H9 (cell line): ENCODE results near the gene CAND2. TPM values are rescaled to one million over a fixed set of nuclear protein-coding genes. Genes with fewer than 3 reads are reported as not detected.

Experiments used
- DNase-seq: peaks from one replicate; pipeline ENCODE4 v3.0.0-alpha.2; 2017
- H2AFZ ChIP-seq: one replicate; pipeline ENCODE4 v1.6.1; 2013; ENCODE audit warnings: mild to moderate bottlenecking, low read length, control low read depth, moderate library complexity
- H2AK5ac ChIP-seq: 2 replicates; pipeline ENCODE4 v1.6.1; 2013; ENCODE audit warnings: low read length, control low read depth, mixed read lengths; ENCODE audit not compliant: insufficient read length
- H2BK120ac ChIP-seq: one replicate; pipeline ENCODE4 v1.6.1; 2013; ENCODE audit warnings: low read depth, mild to moderate bottlenecking, low read length, control low read depth, inconsistent platforms; ENCODE audit not compliant: poor library complexity, severe bottlenecking
- H2BK12ac ChIP-seq: 2 replicates; pipeline ENCODE4 v1.6.1; 2013; ENCODE audit warnings: low read length, control low read depth, mixed read lengths, low read depth; ENCODE audit not compliant: insufficient read length
- H2BK15ac ChIP-seq: 2 replicates; pipeline ENCODE4 v1.6.1; 2013; ENCODE audit warnings: low read depth, low read length, control low read depth
- H2BK20ac ChIP-seq: one replicate; pipeline ENCODE4 v1.6.1; 2013; ENCODE audit warnings: low read depth, mild to moderate bottlenecking, low read length, control low read depth, inconsistent platforms; ENCODE audit not compliant: poor library complexity, severe bottlenecking
- H2BK5ac ChIP-seq: 2 replicates; pipeline ENCODE4 v1.6.1; 2013; ENCODE audit warnings: low read length, control low read depth, mixed read lengths; ENCODE audit not compliant: insufficient read length
- H3K14ac ChIP-seq: 2 replicates; pipeline ENCODE4 v1.6.1; 2013; ENCODE audit warnings: low read length, control low read depth; ENCODE audit not compliant: insufficient read depth
- H3K18ac ChIP-seq: 2 replicates; pipeline ENCODE4 v1.6.1; 2013; ENCODE audit warnings: low read depth, mild to moderate bottlenecking, mixed read lengths, low read length, control low read depth; ENCODE audit not compliant: insufficient read length
- H3K23ac ChIP-seq: 2 replicates; pipeline ENCODE4 v1.6.1; 2013; ENCODE audit warnings: low read length, control low read depth, mixed read lengths, low read depth; ENCODE audit not compliant: insufficient read length
- H3K23me2 ChIP-seq: 2 replicates; pipeline ENCODE4 v1.6.1; 2013; ENCODE audit warnings: low read depth, mild to moderate bottlenecking, mixed read lengths, low read length, control low read depth; ENCODE audit not compliant: insufficient read length, poor library complexity, severe bottlenecking
- H3K27ac ChIP-seq: 2 replicates; pipeline ENCODE4 v1.5.1; 2013; ENCODE audit warnings: low read length, control low read depth, mixed read lengths, low read depth; ENCODE audit not compliant: insufficient read length
- H3K27me3 ChIP-seq: 2 replicates; pipeline ENCODE4 v1.6.1; 2013; ENCODE audit warnings: low read length, control low read depth, inconsistent platforms; ENCODE audit not compliant: insufficient read depth
- H3K4ac ChIP-seq: 2 replicates; pipeline ENCODE4 v1.6.1; 2013; ENCODE audit warnings: low read depth, mild to moderate bottlenecking, control low read depth, inconsistent platforms, low read length, moderate library complexity
- H3K4me1 ChIP-seq: 2 replicates; pipeline ENCODE4 v1.6.1; 2013; ENCODE audit warnings: low read length, control low read depth, inconsistent platforms; ENCODE audit not compliant: insufficient read depth
- H3K4me2 ChIP-seq: 2 replicates; pipeline ENCODE4 v1.6.1; 2013; ENCODE audit warnings: low read length, control low read depth, mixed read lengths; ENCODE audit not compliant: insufficient read length, insufficient read depth
- H3K56ac ChIP-seq: 2 replicates; pipeline ENCODE4 v1.6.1; 2013; ENCODE audit warnings: low read depth, mild to moderate bottlenecking, mixed read lengths, low read length, control low read depth; ENCODE audit not compliant: insufficient read length
- H3K79me1 ChIP-seq: 2 replicates; pipeline ENCODE4 v1.6.1; 2013; ENCODE audit warnings: low read depth, mild to moderate bottlenecking, moderate library complexity, low read length, control low read depth, inconsistent platforms; ENCODE audit not compliant: insufficient read depth, poor library complexity, severe bottlenecking
- H3K79me2 ChIP-seq: 2 replicates; pipeline ENCODE4 v1.6.1; 2013; ENCODE audit warnings: low read length, control low read depth, inconsistent platforms; ENCODE audit not compliant: insufficient read depth
- H3K9ac ChIP-seq: 2 replicates; pipeline ENCODE4 v1.6.1; 2013; ENCODE audit warnings: low read length, control low read depth, mixed read lengths; ENCODE audit not compliant: insufficient read length; ENCODE audit errors: extremely low read depth
- H3K9me3 ChIP-seq: one replicate; pipeline ENCODE4 v1.6.1; 2013; ENCODE audit warnings: low read depth, low read length, inconsistent platforms; ENCODE audit not compliant: control insufficient read depth
- H3T11ph ChIP-seq: one replicate; pipeline ENCODE4 v1.6.1; 2013; ENCODE audit warnings: mild to moderate bottlenecking, low read length, control low read depth, inconsistent platforms
- H4K20me1 ChIP-seq: one replicate; pipeline ENCODE4 v1.6.1; 2013; ENCODE audit not compliant: control insufficient read depth, insufficient read length, insufficient read depth
- H4K5ac ChIP-seq: 2 replicates; pipeline ENCODE4 v1.6.1; 2013; ENCODE audit warnings: low read depth, mild to moderate bottlenecking, mixed read lengths, low read length, control low read depth; ENCODE audit not compliant: insufficient read length
- H4K8ac ChIP-seq: replicated peaks from 2 replicates; pipeline ENCODE4 v1.6.1; 2013; ENCODE audit warnings: low read length, control low read depth, mixed read lengths, low read depth; ENCODE audit not compliant: insufficient read length
- H4K91ac ChIP-seq: 2 replicates; pipeline ENCODE4 v1.6.1; 2013; ENCODE audit warnings: low read depth, mild to moderate bottlenecking, moderate library complexity, mixed read lengths, low read length, control low read depth; ENCODE audit not compliant: insufficient read length
- H3K27ac Mint-ChIP-seq, 3 experiments: 2 replicates in 2 of 3; 3 replicates in 1 of 3; pipeline ENCODE4 v1.8.0; 2020 to 2021; ENCODE audit warnings: mixed read lengths in 3 of 3, mild to moderate bottlenecking in 1 of 3, moderate library complexity in 1 of 3
- H3K27me3 Mint-ChIP-seq: 2 replicates; pipeline ENCODE4 v1.8.0; 2021; ENCODE audit warnings: low read depth, mild to moderate bottlenecking, moderate library complexity, mixed read lengths
- H3K36me3 Mint-ChIP-seq, 3 experiments: 2 replicates in 2 of 3; 3 replicates in 1 of 3; pipeline ENCODE4 v1.8.0; 2020 to 2021; ENCODE audit warnings: low read depth in 3 of 3, mixed read lengths in 3 of 3; ENCODE audit not compliant: insufficient read depth in 1 of 3
- H3K4me1 Mint-ChIP-seq, 2 experiments: 2 replicates each; pipeline ENCODE4 v1.8.0; 2020; ENCODE audit warnings: mixed read lengths in 2 of 2
- H3K4me3 Mint-ChIP-seq, 2 experiments: 2 replicates in 1 of 2; 3 replicates in 1 of 2; pipeline ENCODE4 v1.8.0; 2020 to 2021; ENCODE audit warnings: mild to moderate bottlenecking in 2 of 2, mixed read lengths in 2 of 2, moderate library complexity in 1 of 2
- H3K9me3 Mint-ChIP-seq, 2 experiments: 2 replicates in 1 of 2; 3 replicates in 1 of 2; pipeline ENCODE4 v1.8.0; 2020; ENCODE audit warnings: mild to moderate bottlenecking in 2 of 2, mixed read lengths in 2 of 2, moderate library complexity in 1 of 2
- WGBS: extraction: QIAGEN DNeasy Blood & Tissue Kit; methylation state at CpG from one replicate; pipeline ENCODE4 v1.1.7; 2013; ENCODE audit warnings: missing lambda C conversion rate, low lambda C conversion rate, mixed read lengths; ENCODE audit not compliant: insufficient read length; ENCODE audit errors: extremely low coverage; 5-methylcytosine and 5-hydroxymethylcytosine counted together
- total RNA-seq: library from RNA; stranded (reverse); gene quantifications from 2 replicates; pipeline ENCODE4 v1.2.1, GENCODE V29; 2021
- TF ChIP-seq, protein P1 (sequence below): fragments of 200-600 bp; sonication (generic); conservative IDR thresholded peaks from 3 replicates; pipeline ENCODE4 v1.8.0; 2021; ENCODE audit warnings: antibody characterized with exemption, mild to moderate bottlenecking

CAND2 gene
- total RNA-seq, 1 experiment from 2014 or later = 10.7 TPM

- Mint-ChIP-seq H3K27ac (no peak overlapping the region), H3K4me3 (no peak overlapping the region), H3K9me3 (no peaks in the 10 kb centered on the region), H3K4me1 (peaks cover 4 to 7% of the 10 kb centered on the region in 2 experiments; a peak in 2 of 4 replicates), H3K36me3 (peaks cover 2 to 7% (median 4%) of the 10 kb centered on the region in 3 experiments; a peak in 4 of 7 replicates), H3K27me3 (no peaks in the 10 kb centered on the region)
- Histone ChIP-seq H3K79me1 (no peaks in the 10 kb centered on the region), H3K79me2 (no peaks in the 10 kb centered on the region), H3K4me1 (no peaks in the 10 kb centered on the region), H3K14ac (no peak overlapping the region; the same call in 1 of the 2 replicates), H4K20me1 (no peaks in the 10 kb centered on the region), H2BK12ac (no peak overlapping the region), H2AFZ (no peak overlapping the region), H2BK120ac (no peak overlapping the region), H3K4ac (no peak overlapping the region), H3K23ac (no peak overlapping the region), H4K91ac (no peak overlapping the region), H3K9ac (no peak overlapping the region), H2AK5ac (no peak overlapping the region), H3K27me3 (no peaks in the 10 kb centered on the region), H3K56ac (no peak overlapping the region), H3K9me3 (no peaks in the 10 kb centered on the region), H2BK5ac (no peak overlapping the region), H3K18ac (no peak overlapping the region), H3K27ac (no peak overlapping the region), H3K4me2 (no peak overlapping the region), H4K8ac (no peak overlapping the region), H3T11ph (no peak overlapping the region), H4K5ac (no peak overlapping the region), H2BK15ac (no peak overlapping the region), H3K23me2 (no peaks in the 10 kb centered on the region), H2BK20ac (no peak overlapping the region)
- WGBS = no CpG with 5 or more reads among the region's 34 CpGs
- TF ChIP-seq, protein P1, sequence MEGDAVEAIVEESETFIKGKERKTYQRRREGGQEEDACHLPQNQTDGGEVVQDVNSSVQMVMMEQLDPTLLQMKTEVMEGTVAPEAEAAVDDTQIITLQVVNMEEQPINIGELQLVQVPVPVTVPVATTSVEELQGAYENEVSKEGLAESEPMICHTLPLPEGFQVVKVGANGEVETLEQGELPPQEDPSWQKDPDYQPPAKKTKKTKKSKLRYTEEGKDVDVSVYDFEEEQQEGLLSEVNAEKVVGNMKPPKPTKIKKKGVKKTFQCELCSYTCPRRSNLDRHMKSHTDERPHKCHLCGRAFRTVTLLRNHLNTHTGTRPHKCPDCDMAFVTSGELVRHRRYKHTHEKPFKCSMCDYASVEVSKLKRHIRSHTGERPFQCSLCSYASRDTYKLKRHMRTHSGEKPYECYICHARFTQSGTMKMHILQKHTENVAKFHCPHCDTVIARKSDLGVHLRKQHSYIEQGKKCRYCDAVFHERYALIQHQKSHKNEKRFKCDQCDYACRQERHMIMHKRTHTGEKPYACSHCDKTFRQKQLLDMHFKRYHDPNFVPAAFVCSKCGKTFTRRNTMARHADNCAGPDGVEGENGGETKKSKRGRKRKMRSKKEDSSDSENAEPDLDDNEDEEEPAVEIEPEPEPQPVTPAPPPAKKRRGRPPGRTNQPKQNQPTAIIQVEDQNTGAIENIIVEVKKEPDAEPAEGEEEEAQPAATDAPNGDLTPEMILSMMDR = no peak
- DNase-seq = no peak
Measured at GRCh38 chr3:12816521-12817342, 20.3 kb downstream of the CAND2 start.
